PFSK-1 (cell line): Measurements from ENCODE around the gene RGL1.

Source experiments
- POLR2AphosphoS5 ChIP-seq: IDR thresholded peaks from 2 replicates; pipeline ENCODE4 v1.6.1; 2012; ENCODE audit warnings: low read depth, mild to moderate bottlenecking, control low read depth, low read length, moderate library complexity
- REST ChIP-seq, 2 experiments: IDR thresholded peaks; 2 replicates each; pipeline versions ENCODE4 v1.6.1 to v1.8.0; 2011 to 2012; ENCODE audit warnings: low read depth in 2 of 2, low read length in 2 of 2, control low read depth in 1 of 2, inconsistent platforms in 1 of 2, mild to moderate bottlenecking in 1 of 2, moderate library complexity in 1 of 2; ENCODE audit not compliant: insufficient read depth in 1 of 2
- SIN3A ChIP-seq: IDR thresholded peaks from 2 replicates; pipeline ENCODE4 v1.6.1; 2012; ENCODE audit warnings: mild to moderate bottlenecking, low read length, moderate library complexity, borderline replicate concordance; ENCODE audit not compliant: insufficient read depth
- TAF1 ChIP-seq: IDR thresholded peaks from 2 replicates; pipeline ENCODE4 v1.6.1; 2012; ENCODE audit warnings: low read length, control low read depth, borderline replicate concordance; ENCODE audit not compliant: insufficient read depth

- TF ChIP-seq POLR2AphosphoS5 (no peak), SIN3A (no peak), REST (IDR thresholded peaks at IDR 0.05; ENCODE audit: insufficient read depth in 1 of 2, low read depth in 2 of 2, low read length in 2 of 2) (no peak), TAF1 (no peak)
Observed at GRCh38 chr1:183871601-183872000, 66.7 kb downstream of the RGL1 start.
